Esophagus muscularis mucosa (tissue), 4 donors: ENCODE measurements around the gene KATNB1. TPM values are rescaled to one million over a fixed set of nuclear protein-coding genes. Genes with fewer than 3 reads are reported as not detected.
"Not testable (repeated sequence)": the region's sequence is repeated elsewhere in the genome, so short reads cannot be mapped to it uniquely, and the experiment has no call there.

Experiments
- DNase-seq: peaks from one replicate; pipeline ENCODE4 v3.0.0-alpha.2; 2017; ENCODE audit errors: extremely low spot score
- H3K27ac ChIP-seq, 4 donors: fragments of 200-600 bp; sonication (generic); replicated peaks in 1 of 4; 1 replicate in 3 of 4; 2 replicates in 1 of 4; pipeline ENCODE4 v1.5.1; 2016 to 2019; ENCODE audit warnings: mild to moderate bottlenecking in 1 of 4
- H3K27me3 ChIP-seq, 4 donors: fragments of 200-600 bp; sonication (generic); one replicate each; pipeline versions ENCODE4 v1.5.1 to v1.6.0; 2016 to 2019
- H3K36me3 ChIP-seq, 4 donors: fragments of 200-600 bp; sonication (generic); one replicate each; pipeline ENCODE4 v1.5.1; 2016 to 2019
- H3K4me1 ChIP-seq, 4 donors: fragments of 200-600 bp; sonication (generic); one replicate each; pipeline ENCODE4 v1.5.1; 2016 to 2019
- H3K4me3 ChIP-seq, 4 donors: fragments of 200-600 bp; sonication (generic); 1 replicate in 2 of 4; 2 replicates in 2 of 4; pipeline ENCODE4 v1.5.1; 2016 to 2019; ENCODE audit warnings: mild to moderate bottlenecking in 4 of 4, moderate library complexity in 1 of 4
- H3K9me3 ChIP-seq, 4 donors: fragments of 200-600 bp; sonication (generic); 1 replicate in 3 of 4; 2 replicates in 1 of 4; pipeline ENCODE4 v1.5.1; 2016 to 2019
- CTCF ChIP-seq, 3 experiments: fragments of 200-600 bp in 2 of 3; fragments of 450-650 bp in 1 of 3; sonication (generic) in 2 of 3; IDR thresholded peaks; one replicate each; pipeline ENCODE4 v1.5.1; 2017 to 2019; ENCODE audit warnings: antibody characterized with exemption in 3 of 3, mild to moderate bottlenecking in 2 of 3, moderate library complexity in 1 of 3
- EP300 ChIP-seq: sonication (generic); formaldehyde crosslinking; IDR thresholded peaks from one replicate; pipeline ENCODE4 v1.6.1; 2017; ENCODE audit warnings: antibody characterized with exemption
- POLR2A ChIP-seq: fragments of 450-650 bp; IDR thresholded peaks from one replicate; pipeline ENCODE4 v1.6.1; 2017; ENCODE audit warnings: antibody characterized with exemption, moderate library complexity, mild to moderate bottlenecking, low read depth
- POLR2AphosphoS5 ChIP-seq, 2 donors: sonication (generic); formaldehyde crosslinking; IDR thresholded peaks; one replicate each; pipeline ENCODE4 v1.6.1; 2017; ENCODE audit warnings: antibody characterized with exemption in 2 of 2
- WGBS: methylation state at CpG from one replicate; pipeline ENCODE4 v1.1.5; 2018; 5-methylcytosine and 5-hydroxymethylcytosine counted together
- intact Hi-C: fragments of 100-400 bp; cut with DNase I; formaldehyde crosslinking; loops from one replicate; pipeline ENCODE4 v1.15.1; 2023
- total RNA-seq, 4 donors: library from RNA; depleted of rRNA; stranded (reverse); fragments of >200 nt; gene quantifications; one replicate each; pipeline versions ENCODE4 v1.1.0 to v1.2.1, GENCODE V29; 2016

Gene KATNB1
- total RNA-seq, 4 donors from 2014 or later: 10.4 to 16.9 (median 15.3) TPM

GRCh38 chr16:57791893-57792461 is 56.4 kb downstream of the KATNB1 start:
- H3K4me3 ChIP-seq: no peak overlapping the region
- peaks cover 4 to 85% (median 51%) of the 10 kb centered on the region in 4 donors for H3K36me3 ChIP-seq
- H3K27me3 ChIP-seq: no peaks in the 10 kb centered on the region
- peaks cover 24 to 41% (median 30%) of the 10 kb centered on the region in 4 donors for H3K4me1 ChIP-seq
- peak overlapping the region in 1 of 4 donors; percentile 18 for H3K27ac ChIP-seq
- TF ChIP-seq EP300 (no peak), CTCF (IDR thresholded peaks at IDR 0.05) (no peak), POLR2A (no peak), POLR2AphosphoS5 (IDR thresholded peaks at IDR 0.05) (no peak)
- intact Hi-C loops: no loop called here
- 68% methylated on average over 8 of the region's 8 CpGs for WGBS
- DNase-seq: no peak
- H3K9me3 ChIP-seq: no peaks in the 10 kb centered on the region

- Histone ChIP-seq H3K27me3 (no peaks in the 10 kb centered on the region), H3K27ac (no peak overlapping the region), H3K4me3 (no peak overlapping the region), H3K4me1 (peaks cover 31 to 39% (median 36%) of the 10 kb centered on the region in 4 donors), H3K36me3 (peaks cover 4 to 72% (median 44%) of the 10 kb centered on the region in 4 donors), H3K9me3 (no peaks in the 10 kb centered on the region)
- intact Hi-C loops: no loop called here
- TF ChIP-seq POLR2A (no peak), CTCF (IDR thresholded peaks at IDR 0.05) (no peak), EP300 (no peak), POLR2AphosphoS5 (IDR thresholded peaks at IDR 0.05) (no peak)
- WGBS: 100% methylated on average over 1 of the region's 18 CpGs
- no peak for DNase-seq
Measured at GRCh38 chr16:57794849-57795430, 59.4 kb downstream of the KATNB1 start.

GRCh38 chr16:57795431-57795878 is 59.9 kb downstream of the KATNB1 start:
- H3K27ac ChIP-seq: no peak overlapping the region
- DNase-seq: no peak
- no peak overlapping the region for H3K4me3 ChIP-seq
- H3K36me3 ChIP-seq: peaks cover 4 to 67% (median 41%) of the 10 kb centered on the region in 4 donors
- TF ChIP-seq CTCF (IDR thresholded peaks at IDR 0.05) (peak in 2 of 3 experiments; percentile 22 to 43), POLR2A (no peak), EP300 (no peak)
- 54% methylated on average over 8 of the region's 9 CpGs for WGBS
- intact Hi-C loops: no loop called here
- H3K9me3 ChIP-seq: no peaks in the 10 kb centered on the region
- H3K4me1 ChIP-seq: peaks cover 36 to 43% (median 41%) of the 10 kb centered on the region in 4 donors
- H3K27me3 ChIP-seq: no peaks in the 10 kb centered on the region

- H3K4me3 ChIP-seq, H3K27ac ChIP-seq, H3K27me3 ChIP-seq, H3K9me3 ChIP-seq, intact Hi-C loops, DNase-seq: not testable (repeated sequence)
- 93% methylated on average over 5 of the region's 5 CpGs for WGBS
- Histone ChIP-seq H3K4me1 (peaks cover 37 to 47% (median 44%) of the 10 kb centered on the region in 4 donors), H3K36me3 (peaks cover 4 to 62% (median 40%) of the 10 kb centered on the region in 4 donors)
Measured at GRCh38 chr16:57796014-57796413, 60.4 kb downstream of the KATNB1 start.

- DNase-seq: no peak
- H3K27ac ChIP-seq: peak overlapping the region in 1 of 4 donors; percentile 4
- H3K4me3 ChIP-seq: no peak overlapping the region
- 93% methylated on average over 3 of the region's 13 CpGs for WGBS
- no peak for TF ChIP-seq POLR2AphosphoS5 (IDR thresholded peaks at IDR 0.05)
- TF ChIP-seq POLR2A: no peak
- TF ChIP-seq CTCF (IDR thresholded peaks at IDR 0.05): no peak
- no peak for TF ChIP-seq EP300
- no peaks in the 10 kb centered on the region for H3K9me3 ChIP-seq
- peaks cover 38 to 51% (median 45%) of the 10 kb centered on the region in 4 donors for H3K4me1 ChIP-seq
- no peaks in the 10 kb centered on the region for H3K27me3 ChIP-seq
- intact Hi-C loops: no loop called here
- H3K36me3 ChIP-seq: peaks cover 4 to 50% (median 37%) of the 10 kb centered on the region in 4 donors
Measured at GRCh38 chr16:57797216-57797525, 61.6 kb downstream of the KATNB1 start.
